PFSK-1 (cell line): ENCODE data around the gene BEST2.
A peak's percentile ranks its signal among the peaks of the same experiment; 100 is the strongest.

Experiments used
- FOXP2 ChIP-seq: optimal IDR thresholded peaks from 2 replicates; pipeline ENCODE3; 2011; ENCODE audit warnings: borderline replicate concordance, control low read depth, inconsistent platforms; ENCODE audit not compliant: insufficient read depth; ENCODE audit errors: extremely low read length, extremely low read depth
- POLR2AphosphoS5 ChIP-seq: IDR thresholded peaks from 2 replicates; pipeline ENCODE4 v1.6.1; 2012; ENCODE audit warnings: low read depth, mild to moderate bottlenecking, control low read depth, low read length, moderate library complexity
- SIN3A ChIP-seq: IDR thresholded peaks from 2 replicates; pipeline ENCODE4 v1.6.1; 2012; ENCODE audit warnings: mild to moderate bottlenecking, low read length, moderate library complexity, borderline replicate concordance; ENCODE audit not compliant: insufficient read depth
- TAF1 ChIP-seq: IDR thresholded peaks from 2 replicates; pipeline ENCODE4 v1.6.1; 2012; ENCODE audit warnings: low read length, control low read depth, borderline replicate concordance; ENCODE audit not compliant: insufficient read depth
- TF ChIP-seq, protein P1 (sequence below), 2 experiments: IDR thresholded peaks; 2 replicates each; pipeline versions ENCODE4 v1.6.1 to v1.8.0; 2011 to 2012; ENCODE audit warnings: low read depth in 2 of 2, low read length in 2 of 2, control low read depth in 1 of 2, inconsistent platforms in 1 of 2, mild to moderate bottlenecking in 1 of 2, moderate library complexity in 1 of 2; ENCODE audit not compliant: insufficient read depth in 1 of 2

BEST2 gene

DNA sequence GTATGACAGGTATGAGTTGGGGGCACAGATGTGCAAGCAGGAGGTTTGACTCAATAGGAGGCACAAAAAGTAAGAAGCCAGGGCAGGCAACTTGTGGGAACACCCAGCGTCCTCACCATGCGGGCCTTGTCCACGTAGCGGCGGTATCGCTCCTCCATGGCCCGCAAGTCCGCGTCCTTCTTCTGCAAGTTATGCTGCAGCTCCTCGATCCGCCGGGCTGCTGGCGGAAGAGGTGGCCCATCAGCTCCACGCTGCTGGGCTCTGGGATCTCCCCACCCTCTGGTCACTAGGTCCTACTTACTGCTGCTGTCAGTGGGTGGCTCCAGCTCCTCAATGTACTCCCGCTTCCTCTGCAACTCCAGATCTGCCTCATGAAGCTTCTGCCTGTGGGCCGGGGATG is 13.1 kb downstream of the BEST2 start:
- TF ChIP-seq TAF1 (no peak), FOXP2 (no peak), SIN3A (no peak), POLR2AphosphoS5 (no peak)
- TF ChIP-seq, protein P1, sequence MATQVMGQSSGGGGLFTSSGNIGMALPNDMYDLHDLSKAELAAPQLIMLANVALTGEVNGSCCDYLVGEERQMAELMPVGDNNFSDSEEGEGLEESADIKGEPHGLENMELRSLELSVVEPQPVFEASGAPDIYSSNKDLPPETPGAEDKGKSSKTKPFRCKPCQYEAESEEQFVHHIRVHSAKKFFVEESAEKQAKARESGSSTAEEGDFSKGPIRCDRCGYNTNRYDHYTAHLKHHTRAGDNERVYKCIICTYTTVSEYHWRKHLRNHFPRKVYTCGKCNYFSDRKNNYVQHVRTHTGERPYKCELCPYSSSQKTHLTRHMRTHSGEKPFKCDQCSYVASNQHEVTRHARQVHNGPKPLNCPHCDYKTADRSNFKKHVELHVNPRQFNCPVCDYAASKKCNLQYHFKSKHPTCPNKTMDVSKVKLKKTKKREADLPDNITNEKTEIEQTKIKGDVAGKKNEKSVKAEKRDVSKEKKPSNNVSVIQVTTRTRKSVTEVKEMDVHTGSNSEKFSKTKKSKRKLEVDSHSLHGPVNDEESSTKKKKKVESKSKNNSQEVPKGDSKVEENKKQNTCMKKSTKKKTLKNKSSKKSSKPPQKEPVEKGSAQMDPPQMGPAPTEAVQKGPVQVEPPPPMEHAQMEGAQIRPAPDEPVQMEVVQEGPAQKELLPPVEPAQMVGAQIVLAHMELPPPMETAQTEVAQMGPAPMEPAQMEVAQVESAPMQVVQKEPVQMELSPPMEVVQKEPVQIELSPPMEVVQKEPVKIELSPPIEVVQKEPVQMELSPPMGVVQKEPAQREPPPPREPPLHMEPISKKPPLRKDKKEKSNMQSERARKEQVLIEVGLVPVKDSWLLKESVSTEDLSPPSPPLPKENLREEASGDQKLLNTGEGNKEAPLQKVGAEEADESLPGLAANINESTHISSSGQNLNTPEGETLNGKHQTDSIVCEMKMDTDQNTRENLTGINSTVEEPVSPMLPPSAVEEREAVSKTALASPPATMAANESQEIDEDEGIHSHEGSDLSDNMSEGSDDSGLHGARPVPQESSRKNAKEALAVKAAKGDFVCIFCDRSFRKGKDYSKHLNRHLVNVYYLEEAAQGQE (IDR thresholded peaks at IDR 0.05; ENCODE audit: insufficient read depth in 1 of 2, low read depth in 2 of 2, low read length in 2 of 2), result no peak

DNA sequence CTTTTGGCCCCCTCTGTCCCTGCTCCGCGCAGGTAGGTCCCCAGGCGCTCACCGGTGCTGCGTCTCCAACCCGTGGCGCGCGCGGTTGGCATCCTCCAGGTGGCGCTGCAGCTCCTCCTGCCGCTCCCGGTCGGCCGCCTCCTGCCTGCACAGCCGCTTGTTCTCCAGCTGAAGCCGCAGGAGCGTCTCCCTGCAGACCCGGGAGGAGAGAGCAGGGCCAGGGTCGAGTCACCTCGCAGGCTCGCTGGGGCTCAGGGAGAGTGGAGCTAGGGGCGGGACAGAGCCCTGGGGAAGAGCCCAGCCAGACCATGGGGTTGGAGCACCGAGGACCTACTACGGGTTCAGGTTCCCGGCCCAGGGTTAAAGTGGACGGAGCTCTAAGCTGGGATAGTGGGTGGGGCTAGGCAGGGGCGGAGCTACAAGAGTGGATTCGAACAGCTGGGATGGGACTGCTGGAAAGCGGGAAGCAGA is 14.5 kb downstream of the BEST2 start:
- peak; percentile 91 for TF ChIP-seq FOXP2
- TF ChIP-seq SIN3A, result no peak
- no peak for TF ChIP-seq TAF1
- TF ChIP-seq, protein P1 (IDR thresholded peaks at IDR 0.05; ENCODE audit: insufficient read depth in 1 of 2, low read depth in 2 of 2, low read length in 2 of 2), result no peak
- TF ChIP-seq POLR2AphosphoS5, result peak; percentile 57

DNA sequence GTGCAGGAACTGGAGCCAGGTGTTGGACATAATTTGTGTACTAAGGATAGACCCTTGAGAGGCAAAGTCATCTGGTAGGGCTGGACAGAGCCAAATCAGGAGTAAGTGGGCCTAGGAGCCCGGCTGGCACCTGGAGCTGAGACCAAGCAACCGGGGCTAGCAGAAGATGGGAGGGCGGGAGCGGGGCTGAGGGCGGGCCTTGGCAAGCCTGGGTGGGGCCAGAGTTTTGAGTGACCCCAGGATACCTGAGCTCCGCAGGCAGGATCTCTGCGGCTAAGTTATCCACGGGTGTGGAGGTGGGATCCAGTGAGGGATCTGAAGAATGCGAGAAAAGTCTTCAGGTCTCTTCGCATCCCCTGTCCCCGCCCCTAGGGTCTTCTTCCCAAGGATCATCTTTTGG is 15.6 kb downstream of the BEST2 start:
- TF ChIP-seq, protein P1 (IDR thresholded peaks at IDR 0.05; ENCODE audit: insufficient read depth in 1 of 2, low read depth in 2 of 2, low read length in 2 of 2), result no peak
- TF ChIP-seq FOXP2, result no peak
- no peak for TF ChIP-seq TAF1
- TF ChIP-seq SIN3A, result no peak
- TF ChIP-seq POLR2AphosphoS5, result no peak

DNA sequence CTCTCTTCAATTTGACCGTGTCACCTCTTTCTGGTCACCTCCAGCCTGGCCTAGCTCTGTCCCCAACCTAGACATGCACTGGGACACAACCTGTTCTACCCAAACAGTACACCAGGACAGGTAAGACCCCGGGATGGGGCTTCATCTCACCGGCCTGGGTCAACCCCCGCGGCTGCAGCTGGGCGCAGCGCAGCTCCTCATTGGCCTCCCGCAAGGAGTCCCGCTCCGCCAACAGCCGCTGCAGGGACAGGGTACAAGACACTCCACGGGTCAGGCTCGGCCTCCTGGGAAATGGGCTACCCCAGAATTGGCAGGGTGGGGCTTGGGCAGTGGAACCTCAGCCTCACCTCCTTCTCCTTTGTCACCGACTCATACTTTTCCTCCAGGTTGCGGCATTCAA is 16.1 kb downstream of the BEST2 start:
- TF ChIP-seq SIN3A (no peak), TAF1 (no peak), POLR2AphosphoS5 (no peak), FOXP2 (no peak)
- TF ChIP-seq, protein P1 (IDR thresholded peaks at IDR 0.05; ENCODE audit: insufficient read depth in 1 of 2, low read depth in 2 of 2, low read length in 2 of 2), result no peak

DNA sequence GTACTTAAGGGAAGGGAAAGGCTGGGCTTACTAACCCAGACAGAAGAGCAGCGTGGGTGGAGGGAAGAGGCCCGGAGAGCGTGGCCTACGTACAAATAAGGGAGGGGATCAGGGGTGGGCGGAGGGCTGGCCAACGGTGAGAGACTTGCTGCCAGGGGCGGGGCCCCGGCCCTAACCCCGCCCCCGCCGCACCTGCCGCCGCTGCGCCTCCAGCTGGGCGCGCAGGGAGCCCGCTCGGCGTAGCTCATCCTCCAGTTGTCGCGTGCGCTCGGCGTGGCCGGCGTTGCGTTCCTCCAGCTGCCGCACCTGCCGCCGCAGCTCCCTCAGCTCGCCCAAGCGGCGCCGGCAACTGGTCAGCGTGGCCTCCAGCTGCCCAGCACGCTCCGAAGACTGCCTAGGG is 18.1 kb downstream of the BEST2 start:
- TF ChIP-seq FOXP2 (no peak), TAF1 (no peak), POLR2AphosphoS5 (no peak), SIN3A (no peak)
- TF ChIP-seq, protein P1 (IDR thresholded peaks at IDR 0.05; ENCODE audit: insufficient read depth in 1 of 2, low read depth in 2 of 2, low read length in 2 of 2), result no peak
